Mesenchymal stem cell (in vitro differentiated cells and primary cell): ENCODE data around the gene OR5K3.

Experiments used
- DNase-seq: peaks from one replicate; pipeline ENCODE4 v3.0.0-alpha.2; 2013
- H2AFZ ChIP-seq: one replicate; pipeline ENCODE4 v1.6.1; 2013; ENCODE audit warnings: low read depth, mild to moderate bottlenecking, control low read depth, inconsistent platforms, low read length, moderate library complexity
- H2AK5ac ChIP-seq: 2 replicates; pipeline ENCODE4 v1.6.1; 2013; ENCODE audit warnings: low read length, moderate library complexity, mild to moderate bottlenecking, inconsistent platforms; ENCODE audit not compliant: severe bottlenecking
- H2BK120ac ChIP-seq: one replicate; pipeline ENCODE4 v1.6.1; 2013; ENCODE audit warnings: low read depth, mild to moderate bottlenecking, inconsistent platforms, low read length, moderate library complexity
- H2BK12ac ChIP-seq, 2 experiments: one replicate each; pipeline ENCODE4 v1.6.1; 2013; ENCODE audit warnings: inconsistent platforms in 2 of 2, low read length in 2 of 2, mild to moderate bottlenecking in 2 of 2, moderate library complexity in 2 of 2, control low read depth in 1 of 2
- H2BK15ac ChIP-seq: one replicate; pipeline ENCODE4 v1.6.1; 2013; ENCODE audit warnings: mild to moderate bottlenecking, low read depth, inconsistent platforms; ENCODE audit not compliant: poor library complexity, severe bottlenecking
- H2BK5ac ChIP-seq: 2 replicates; pipeline ENCODE4 v1.6.1; 2013; ENCODE audit warnings: low read depth, mild to moderate bottlenecking, low read length, control low read depth, inconsistent platforms; ENCODE audit not compliant: poor library complexity, severe bottlenecking
- H3K14ac ChIP-seq, 2 experiments: one replicate each; pipeline ENCODE4 v1.6.1; 2013; ENCODE audit warnings: inconsistent platforms in 2 of 2, low read length in 2 of 2, control low read depth in 1 of 2, mild to moderate bottlenecking in 1 of 2, moderate library complexity in 1 of 2
- H3K18ac ChIP-seq, 2 experiments: one replicate each; pipeline ENCODE4 v1.6.1; 2013; ENCODE audit warnings: inconsistent platforms in 2 of 2, low read length in 2 of 2, control low read depth in 1 of 2, low read depth in 1 of 2, mild to moderate bottlenecking in 1 of 2
- H3K23ac ChIP-seq, 2 experiments: one replicate each; pipeline ENCODE4 v1.6.1; 2013; ENCODE audit warnings: inconsistent platforms in 2 of 2, low read length in 2 of 2, mild to moderate bottlenecking in 2 of 2, moderate library complexity in 2 of 2, control low read depth in 1 of 2
- H3K27ac ChIP-seq: 2 replicates; pipeline ENCODE4 v1.5.1; 2013; ENCODE audit warnings: mild to moderate bottlenecking, moderate library complexity, low read length, control low read depth, inconsistent platforms; ENCODE audit not compliant: poor library complexity, severe bottlenecking
- H3K27me3 ChIP-seq, 2 experiments: 2 replicates each; pipeline versions ENCODE4 v1.6.1 to v1.7.0; 2013; ENCODE audit warnings: low read length in 2 of 2, mild to moderate bottlenecking in 2 of 2, moderate library complexity in 2 of 2, control low read depth in 1 of 2, inconsistent platforms in 1 of 2; ENCODE audit not compliant: control insufficient read depth in 1 of 2, insufficient read depth in 1 of 2
- H3K36me3 ChIP-seq, 2 experiments: 2 replicates each; pipeline versions ENCODE4 v1.6.1 to v1.7.0; 2013; ENCODE audit warnings: low read length in 2 of 2, control low read depth in 1 of 2, inconsistent platforms in 1 of 2, low read depth in 1 of 2, mild to moderate bottlenecking in 1 of 2; ENCODE audit not compliant: insufficient read depth in 2 of 2, control insufficient read depth in 1 of 2
- H3K4ac ChIP-seq, 2 experiments: one replicate each; pipeline ENCODE4 v1.6.1; 2013; ENCODE audit warnings: inconsistent platforms in 2 of 2, low read length in 2 of 2, mild to moderate bottlenecking in 2 of 2, moderate library complexity in 2 of 2, control low read depth in 1 of 2, low read depth in 1 of 2
- H3K4me1 ChIP-seq: 2 replicates; pipeline ENCODE4 v1.6.1; 2013; ENCODE audit warnings: low read depth, low read length, control low read depth; ENCODE audit not compliant: control insufficient read depth, insufficient read depth
- H3K4me2 ChIP-seq: 2 replicates; pipeline ENCODE4 v1.6.1; 2013; ENCODE audit warnings: low read length, mild to moderate bottlenecking, inconsistent platforms; ENCODE audit not compliant: poor library complexity, severe bottlenecking
- H3K4me3 ChIP-seq, 2 experiments: 2 replicates each; pipeline versions ENCODE4 v1.5.1 to v1.7.0; 2013; ENCODE audit warnings: low read length in 2 of 2, mild to moderate bottlenecking in 2 of 2, control low read depth in 1 of 2, low read depth in 1 of 2; ENCODE audit not compliant: insufficient read depth in 1 of 2
- H3K79me1 ChIP-seq: replicated peaks from 2 replicates; pipeline ENCODE4 v1.6.1; 2013; ENCODE audit warnings: mild to moderate bottlenecking, control low read depth, low read length, inconsistent platforms; ENCODE audit not compliant: poor library complexity, severe bottlenecking
- H3K9ac ChIP-seq: 2 replicates; pipeline ENCODE4 v1.7.0; 2013; ENCODE audit warnings: mild to moderate bottlenecking, low read length, moderate library complexity
- H3K9me3 ChIP-seq: 2 replicates; pipeline ENCODE4 v1.7.0; 2013; ENCODE audit warnings: mild to moderate bottlenecking, low read length; ENCODE audit not compliant: control insufficient read depth
- H4K8ac ChIP-seq: one replicate; pipeline ENCODE4 v1.6.1; 2013; ENCODE audit warnings: inconsistent platforms, mild to moderate bottlenecking, low read length, moderate library complexity
- H4K91ac ChIP-seq: one replicate; pipeline ENCODE4 v1.6.1; 2013; ENCODE audit warnings: mild to moderate bottlenecking, low read length, inconsistent platforms
- WGBS: methylation state at CpG from one replicate; pipeline ENCODE4 v1.1.7; 2013; ENCODE audit warnings: mixed read lengths; 5-methylcytosine and 5-hydroxymethylcytosine counted together

OR5K3 gene

DNA sequence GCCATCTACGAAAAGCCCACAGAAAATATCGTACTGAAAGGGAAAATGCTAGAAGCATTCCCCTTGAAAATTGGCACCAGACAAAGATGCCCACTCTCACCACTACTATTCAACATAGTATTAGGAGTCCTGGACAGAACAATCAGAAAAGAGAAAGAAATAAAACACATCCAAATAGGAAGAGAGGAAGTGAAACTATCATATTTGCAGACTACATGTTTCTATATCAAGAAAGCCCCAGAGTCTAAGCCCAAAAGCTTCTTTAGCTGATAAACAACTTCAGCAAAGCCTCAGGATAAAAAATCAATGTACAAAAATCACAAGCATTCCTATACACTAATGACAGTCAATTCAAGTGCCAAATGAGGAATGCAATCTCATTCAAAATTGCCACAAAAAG lies 15.6 kb downstream of the OR5K3 start:
- H2BK15ac ChIP-seq = no peak overlapping the region
- H3K23ac ChIP-seq = no peak overlapping the region
- H2BK5ac ChIP-seq = no peak overlapping the region
- H4K8ac ChIP-seq = no peak overlapping the region
- no peak overlapping the region for H3K14ac ChIP-seq
- H2AFZ ChIP-seq = no peak overlapping the region
- no peak overlapping the region for H4K91ac ChIP-seq
- DNase-seq = no peak
- H3K4me3 ChIP-seq = no peak overlapping the region
- H3K27ac ChIP-seq = no peak overlapping the region
- no peaks in the 10 kb centered on the region for H3K36me3 ChIP-seq
- no peak overlapping the region for H2BK120ac ChIP-seq
- no peaks in the 10 kb centered on the region for H3K79me1 ChIP-seq
- no peaks in the 10 kb centered on the region for H3K27me3 ChIP-seq
- H3K4ac ChIP-seq = no peak overlapping the region
- no peak overlapping the region for H2AK5ac ChIP-seq
- H3K4me1 ChIP-seq = no peaks in the 10 kb centered on the region
- WGBS = 77% methylated on average over 2 of the region's 2 CpGs
- H3K18ac ChIP-seq = no peak overlapping the region
- H3K4me2 ChIP-seq = no peak overlapping the region
- H3K9ac ChIP-seq = no peak overlapping the region
- H3K9me3 ChIP-seq = peaks cover 44% of the 10 kb centered on the region
- no peak overlapping the region for H2BK12ac ChIP-seq

- Histone ChIP-seq H3K4me3 (no peak overlapping the region), H3K79me1 (no peaks in the 10 kb centered on the region), H3K4me1 (no peaks in the 10 kb centered on the region), H2AFZ (no peak overlapping the region), H2BK120ac (no peak overlapping the region), H3K36me3 (no peaks in the 10 kb centered on the region), H3K9me3 (peaks cover 32% of the 10 kb centered on the region), H3K4me2 (no peak overlapping the region), H4K8ac (no peak overlapping the region), H3K9ac (no peak overlapping the region), H2BK12ac (no peak overlapping the region), H2AK5ac (no peak overlapping the region), H3K23ac (no peak overlapping the region), H3K18ac (no peak overlapping the region), H3K14ac (no peak overlapping the region), H3K4ac (no peak overlapping the region), H3K27ac (no peak overlapping the region), H2BK5ac (no peak overlapping the region), H2BK15ac (no peak overlapping the region), H3K27me3 (peaks cover 0 to 2% of the 10 kb centered on the region in 2 experiments), H4K91ac (no peak overlapping the region)
- DNase-seq = no peak
Observed at GRCh38 chr3:98432575-98432974, 42.1 kb downstream of the OR5K3 start.

GRCh38 chr3:98433764-98434163 lies 43.3 kb downstream of the OR5K3 start:
- no peak overlapping the region for H2BK120ac ChIP-seq
- no peak overlapping the region for H3K18ac ChIP-seq
- H3K9ac ChIP-seq = no peak overlapping the region
- H2BK5ac ChIP-seq = no peak overlapping the region
- no peak overlapping the region for H2AFZ ChIP-seq
- no peaks in the 10 kb centered on the region for H3K79me1 ChIP-seq
- H3K14ac ChIP-seq = no peak overlapping the region
- no peak overlapping the region for H2BK12ac ChIP-seq
- no peak overlapping the region for H3K4me2 ChIP-seq
- no peak overlapping the region for H2AK5ac ChIP-seq
- no peak overlapping the region for H3K4ac ChIP-seq
- peaks cover 23% of the 10 kb centered on the region for H3K9me3 ChIP-seq
- WGBS = 33% methylated on average over 1 of the region's 2 CpGs
- H3K27ac ChIP-seq = no peak overlapping the region
- H4K8ac ChIP-seq = no peak overlapping the region
- H3K4me1 ChIP-seq = no peaks in the 10 kb centered on the region
- no peak overlapping the region for H3K23ac ChIP-seq
- DNase-seq = no peak
- H2BK15ac ChIP-seq = no peak overlapping the region
- H3K4me3 ChIP-seq = no peak overlapping the region
- peaks cover 0 to 9% of the 10 kb centered on the region in 2 experiments for H3K27me3 ChIP-seq
- H4K91ac ChIP-seq = no peak overlapping the region
- no peaks in the 10 kb centered on the region for H3K36me3 ChIP-seq

DNA sequence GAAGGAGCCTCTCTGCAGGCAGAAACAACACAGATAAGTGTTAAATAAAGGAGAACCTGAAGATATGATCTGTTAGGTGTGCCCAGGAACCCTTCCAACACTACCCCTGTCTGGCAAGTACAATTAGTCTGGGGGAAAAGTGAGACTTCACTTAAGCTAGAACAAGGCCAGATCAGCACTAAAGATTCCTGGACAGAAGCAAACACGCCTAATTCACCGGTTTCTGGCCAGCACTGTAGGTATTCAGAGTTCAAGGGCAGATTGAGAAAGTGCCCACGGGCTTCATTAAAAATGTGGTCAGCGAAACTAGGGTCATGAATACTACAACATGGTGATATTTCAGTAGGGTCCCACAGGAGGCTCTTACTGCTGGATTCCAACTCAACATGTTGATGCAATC lies 43.9 kb downstream of the OR5K3 start:
- 84% methylated on average over 4 of the region's 4 CpGs for WGBS

More for the DNA sequence above, 43.9 kb downstream of the OR5K3 start:
- peaks cover 0 to 9% of the 10 kb centered on the region in 2 experiments for H3K27me3 ChIP-seq
- H3K23ac ChIP-seq = no peak overlapping the region
- H3K4ac ChIP-seq = no peak overlapping the region
- peaks cover 22% of the 10 kb centered on the region for H3K9me3 ChIP-seq
- H3K79me1 ChIP-seq = no peaks in the 10 kb centered on the region
- H2BK15ac ChIP-seq = no peak overlapping the region
- H2BK12ac ChIP-seq = no peak overlapping the region
- no peak overlapping the region for H3K27ac ChIP-seq
- no peak overlapping the region for H4K8ac ChIP-seq
- no peak overlapping the region for H3K9ac ChIP-seq
- DNase-seq = no peak
- H4K91ac ChIP-seq = no peak overlapping the region
- H2AFZ ChIP-seq = no peak overlapping the region
- H3K36me3 ChIP-seq = no peaks in the 10 kb centered on the region
- H2BK5ac ChIP-seq = no peak overlapping the region
- no peak overlapping the region for H2BK120ac ChIP-seq
- H3K4me2 ChIP-seq = no peak overlapping the region
- no peak overlapping the region for H3K4me3 ChIP-seq
- no peaks in the 10 kb centered on the region for H3K4me1 ChIP-seq
- no peak overlapping the region for H3K14ac ChIP-seq
- H2AK5ac ChIP-seq = no peak overlapping the region
- no peak overlapping the region for H3K18ac ChIP-seq
